SK-N-MC (cell line): Measurements from ENCODE around the gene BAG2.

Experiments used
- DNase-seq: peaks from one replicate; pipeline ENCODE4 v3.0.0-alpha.2; 2011; ENCODE audit warnings: low read depth, low spot score
- H3K27ac ChIP-seq: fragments of 200-600 bp; sonication (generic); 2 replicates; pipeline ENCODE4 v1.5.1; 2016; ENCODE audit warnings: mixed run types
- H3K36me3 ChIP-seq: fragments of 200-600 bp; sonication (generic); 2 replicates; pipeline ENCODE4 v1.6.1; 2017; ENCODE audit warnings: antibody characterized with exemption, low read length, mixed read lengths; ENCODE audit not compliant: insufficient read depth
- H3K4me3 ChIP-seq: fragments of 200-600 bp; sonication (generic); 2 replicates; pipeline ENCODE4 v1.5.1; 2016
- H3K9ac ChIP-seq: fragments of 200-600 bp; sonication (generic); 2 replicates; pipeline ENCODE4 v1.8.0; 2017; ENCODE audit warnings: mixed run types, mixed read lengths; ENCODE audit not compliant: insufficient read length
- H3K9me3 ChIP-seq: fragments of 200-600 bp; sonication (generic); 2 replicates; pipeline ENCODE4 v1.6.1; 2017; ENCODE audit warnings: low read depth, mild to moderate bottlenecking, antibody characterized with exemption, low read length, moderate library complexity, mixed read lengths
- EZH2 ChIP-seq: fragments of 200-600 bp; sonication (generic); IDR thresholded peaks from one replicate; pipeline ENCODE4 v1.6.1; 2017; ENCODE audit warnings: antibody characterized with exemption
- FOXP2 ChIP-seq: optimal IDR thresholded peaks from 2 replicates; pipeline ENCODE3; 2011; ENCODE audit warnings: mild to moderate bottlenecking, moderate library complexity; ENCODE audit not compliant: insufficient read depth; ENCODE audit errors: extremely low read length, control extremely low read depth
- POLR2AphosphoS5 ChIP-seq: IDR thresholded peaks from 2 replicates; pipeline ENCODE4 v1.6.1; 2012; ENCODE audit warnings: mild to moderate bottlenecking, low read depth, low read length, borderline replicate concordance

Gene BAG2

DNA sequence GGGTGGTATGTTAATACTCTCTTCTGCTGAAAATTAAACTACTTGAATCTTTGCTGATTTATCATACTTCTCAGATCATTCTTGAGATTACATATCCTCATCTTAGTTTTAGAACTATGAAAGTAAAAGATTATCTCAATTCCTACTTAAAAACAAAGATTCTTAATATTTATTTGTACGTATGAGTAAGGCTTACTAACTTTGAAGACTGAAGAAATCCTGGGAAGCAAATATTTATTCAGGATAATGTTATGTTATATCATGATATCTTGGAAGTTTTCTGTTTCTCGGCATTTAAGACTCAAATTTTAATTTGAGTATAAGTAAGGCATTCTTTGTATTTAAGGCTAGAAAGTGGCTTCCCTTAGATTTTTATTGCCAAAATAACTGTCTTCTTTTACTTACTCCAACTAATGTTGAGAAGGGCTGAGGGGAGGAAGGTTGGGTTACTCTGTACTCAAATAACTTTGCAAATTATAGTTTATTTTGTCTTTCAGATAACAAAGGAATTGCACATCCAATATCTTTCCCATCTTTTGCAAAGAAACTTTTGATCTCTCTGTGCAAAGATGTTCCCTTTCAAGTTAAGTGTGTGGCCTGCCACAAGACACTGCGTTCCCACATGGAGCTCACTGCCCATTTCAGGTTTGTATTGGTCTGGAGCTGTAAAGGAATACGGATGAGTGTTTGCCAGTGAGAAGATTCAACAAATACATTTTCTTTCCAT is 30.5 kb upstream of the BAG2 start:
- TF ChIP-seq FOXP2 (no peak), POLR2AphosphoS5 (no peak), EZH2 (no peak)
- Histone ChIP-seq H3K4me3 (no peak overlapping the region), H3K36me3 (peaks cover 56% of the 10 kb centered on the region), H3K9me3 (no peaks in the 10 kb centered on the region; the same call in 1 of the 2 replicates), H3K27ac (no peak overlapping the region), H3K9ac (no peak overlapping the region)
- no peak for DNase-seq

DNA sequence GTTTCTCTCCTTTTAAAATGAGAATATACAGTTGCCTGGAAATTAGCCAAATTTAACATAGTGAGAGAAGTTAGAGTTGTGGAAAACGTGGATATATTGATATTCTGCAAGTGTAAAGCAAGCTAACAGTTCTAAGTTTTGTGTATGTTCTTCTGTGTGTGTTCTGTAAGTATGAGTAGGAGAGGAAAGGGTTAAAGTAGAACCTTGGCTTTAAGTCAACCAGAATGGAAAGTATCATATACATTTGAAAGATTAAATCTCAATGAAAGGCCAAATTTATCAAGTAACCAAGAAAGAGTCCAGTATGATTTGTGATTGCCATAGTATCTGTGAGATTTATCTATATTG is 30.0 kb upstream of the BAG2 start:
- peaks cover 56% of the 10 kb centered on the region for H3K36me3 ChIP-seq
- H3K9ac ChIP-seq = no peak overlapping the region
- no peak overlapping the region for H3K27ac ChIP-seq
- TF ChIP-seq EZH2 = no peak
- no peak for DNase-seq
- H3K4me3 ChIP-seq = no peak overlapping the region
- H3K9me3 ChIP-seq = no peaks in the 10 kb centered on the region; the same call in 1 of the 2 replicates

DNA sequence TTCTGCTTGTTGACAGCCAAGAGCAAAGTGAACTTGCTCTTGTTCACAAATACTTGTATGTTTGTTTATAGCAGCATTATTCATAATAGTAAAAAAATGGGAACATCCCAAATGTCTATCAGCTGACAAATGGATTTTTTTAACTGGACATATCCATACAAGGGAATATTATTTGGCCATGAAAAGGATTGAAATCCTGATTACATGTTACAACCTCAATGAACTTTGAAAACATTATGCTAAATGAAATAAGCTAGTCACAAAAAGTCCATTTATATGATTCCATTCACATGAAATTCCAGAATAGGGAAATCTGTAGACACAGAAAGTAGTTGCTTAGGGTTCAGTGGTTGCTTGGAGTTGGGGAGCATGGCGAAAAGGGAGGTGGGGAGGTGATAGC is 28.4 kb upstream of the BAG2 start:
- no peaks in the 10 kb centered on the region; the same call in 1 of the 2 replicates for H3K9me3 ChIP-seq
- H3K36me3 ChIP-seq = peaks cover 62% of the 10 kb centered on the region
- no peak overlapping the region for H3K9ac ChIP-seq
- H3K4me3 ChIP-seq = no peak overlapping the region
- no peak overlapping the region for H3K27ac ChIP-seq
- TF ChIP-seq EZH2 (no peak), FOXP2 (no peak)
- no peak for DNase-seq

DNA sequence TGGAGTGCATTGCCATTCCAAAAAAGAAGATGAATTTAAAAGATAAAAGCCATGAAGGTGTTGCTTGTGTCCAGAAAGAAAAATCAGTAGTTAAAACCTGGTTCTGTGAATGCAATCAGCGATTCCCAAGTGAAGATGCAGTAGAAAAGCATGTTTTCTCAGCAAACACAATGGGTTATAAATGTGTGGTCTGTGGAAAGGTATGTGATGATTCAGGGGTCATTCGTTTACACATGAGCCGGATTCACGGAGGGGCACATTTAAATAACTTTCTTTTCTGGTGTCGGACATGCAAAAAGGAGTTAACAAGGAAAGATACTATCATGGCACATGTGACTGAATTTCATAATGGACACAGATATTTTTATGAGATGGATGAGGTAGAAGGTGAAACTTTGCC is 24.7 kb upstream of the BAG2 start:
- DNase-seq = no peak
- H3K9me3 ChIP-seq = no peaks in the 10 kb centered on the region; the same call in 1 of the 2 replicates
- H3K4me3 ChIP-seq = no peak overlapping the region
- H3K9ac ChIP-seq = no peak overlapping the region
- TF ChIP-seq EZH2 (no peak), POLR2AphosphoS5 (no peak), FOXP2 (no peak)
- H3K36me3 ChIP-seq = peaks cover 66% of the 10 kb centered on the region
- no peak overlapping the region for H3K27ac ChIP-seq

DNA sequence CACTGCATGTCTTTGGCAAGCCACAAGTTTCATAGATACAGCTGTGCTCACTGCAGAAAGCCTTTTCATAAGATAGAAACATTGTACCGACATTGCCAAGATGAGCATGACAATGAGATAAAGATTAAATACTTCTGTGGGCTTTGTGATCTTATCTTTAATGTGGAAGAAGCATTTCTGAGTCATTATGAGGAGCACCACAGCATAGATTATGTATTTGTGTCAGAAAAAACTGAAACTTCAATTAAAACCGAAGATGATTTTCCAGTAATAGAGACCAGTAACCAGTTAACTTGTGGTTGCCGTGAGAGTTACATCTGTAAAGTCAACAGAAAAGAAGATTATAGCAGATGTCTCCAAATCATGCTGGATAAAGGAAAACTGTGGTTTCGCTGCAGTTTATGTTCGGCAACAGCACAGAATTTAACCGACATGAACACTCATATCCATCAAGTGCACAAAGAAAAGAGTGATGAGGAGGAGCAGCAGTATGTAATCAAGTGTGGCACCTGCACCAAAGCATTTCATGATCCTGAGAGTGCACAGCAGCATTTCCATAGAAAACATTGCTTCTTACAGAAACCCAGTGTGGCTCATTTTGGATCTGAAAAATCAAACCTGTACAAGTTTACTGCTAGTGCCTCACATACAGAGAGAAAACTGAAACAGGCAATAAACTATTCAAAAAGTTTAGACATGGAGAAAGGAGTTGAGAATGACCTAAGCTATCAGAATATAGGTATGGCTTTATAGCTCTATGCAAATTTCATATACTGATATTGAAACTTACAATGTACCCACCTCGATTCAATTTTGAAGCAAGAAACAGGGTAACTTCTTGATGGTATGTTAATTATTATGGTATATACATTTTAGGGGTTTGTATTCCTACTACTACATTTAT is 23.9 kb upstream of the BAG2 start:
- Histone ChIP-seq H3K9ac (no peak overlapping the region), H3K9me3 (no peaks in the 10 kb centered on the region; the same call in 1 of the 2 replicates), H3K4me3 (no peak overlapping the region), H3K27ac (no peak overlapping the region), H3K36me3 (peaks cover 66% of the 10 kb centered on the region)
- TF ChIP-seq POLR2AphosphoS5 (no peak), FOXP2 (no peak), EZH2 (no peak)
- no peak for DNase-seq

DNA sequence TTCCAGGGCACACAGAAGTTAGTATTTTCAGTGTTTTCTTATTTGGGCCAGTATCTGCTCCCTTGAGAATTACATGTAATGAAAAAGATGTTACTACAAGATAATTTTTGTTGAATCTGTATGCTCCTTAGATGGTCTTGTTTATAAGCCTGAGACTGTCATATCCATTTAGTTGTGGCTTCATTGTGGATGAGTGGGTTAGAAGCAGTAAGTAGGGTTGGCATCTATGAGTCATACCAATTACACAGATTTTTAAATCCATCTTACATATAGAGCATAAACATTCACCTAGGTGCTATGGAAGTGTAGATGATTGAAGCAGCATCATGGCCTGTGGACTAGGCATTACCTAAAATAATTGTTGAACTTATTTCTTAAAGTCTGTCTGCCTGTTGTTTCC is 13.5 kb upstream of the BAG2 start:
- no peak overlapping the region for H3K4me3 ChIP-seq
- no peak for TF ChIP-seq POLR2AphosphoS5
- no peak for TF ChIP-seq EZH2
- TF ChIP-seq FOXP2 = no peak
- H3K27ac ChIP-seq = no peak overlapping the region
- H3K36me3 ChIP-seq = peaks cover 52% of the 10 kb centered on the region
- no peak for DNase-seq
- H3K9me3 ChIP-seq = no peaks in the 10 kb centered on the region
- H3K9ac ChIP-seq = no peak overlapping the region

DNA sequence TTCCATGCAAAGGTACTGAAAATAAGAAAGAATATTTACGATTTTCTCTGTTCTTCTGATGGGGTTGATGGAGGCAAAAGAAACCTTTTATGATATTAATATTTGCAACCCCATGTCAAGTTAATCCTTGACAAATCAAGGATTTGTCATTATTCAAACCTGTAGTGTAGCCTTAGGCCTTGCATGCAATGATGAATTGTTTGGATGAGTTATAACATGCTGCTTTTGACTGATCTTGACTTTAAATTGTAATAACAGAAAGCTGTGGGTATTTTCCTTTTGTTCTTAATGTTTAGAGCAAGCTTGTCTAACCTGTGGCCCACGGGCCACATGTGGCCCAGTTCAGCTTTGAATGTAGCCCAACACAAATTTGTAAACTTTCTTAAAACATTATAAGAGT is 13.0 kb upstream of the BAG2 start:
- Histone ChIP-seq H3K9ac (no peak overlapping the region), H3K36me3 (peaks cover 52% of the 10 kb centered on the region), H3K4me3 (no peak overlapping the region), H3K9me3 (no peaks in the 10 kb centered on the region), H3K27ac (no peak overlapping the region)
- no peak for DNase-seq
- TF ChIP-seq EZH2 = no peak
- no peak for TF ChIP-seq POLR2AphosphoS5
- no peak for TF ChIP-seq FOXP2

DNA sequence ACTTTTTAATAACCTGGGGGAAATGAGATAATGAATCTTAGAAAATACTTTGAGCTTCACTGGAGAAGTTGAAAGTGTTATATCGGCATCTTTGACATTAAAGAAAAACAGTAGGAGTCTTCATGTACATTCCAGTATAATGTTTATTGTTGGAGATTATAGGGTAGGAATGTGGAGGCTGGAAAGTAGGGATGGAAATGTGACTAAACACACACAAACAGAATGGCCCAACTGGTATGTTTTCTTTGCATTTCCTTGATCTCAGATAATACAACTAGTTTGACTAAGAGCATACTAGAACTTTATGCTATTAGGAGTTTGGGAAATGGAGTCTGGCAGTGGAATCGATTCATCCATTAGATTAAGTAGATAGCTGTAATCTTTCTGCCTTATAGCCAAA is 10.1 kb upstream of the BAG2 start:
- no peak for DNase-seq
- Histone ChIP-seq H3K9me3 (peaks cover 4% of the 10 kb centered on the region; the same call in 1 of the 2 replicates), H3K36me3 (peaks cover 69% of the 10 kb centered on the region), H3K9ac (no peak overlapping the region), H3K4me3 (no peak overlapping the region), H3K27ac (no peak overlapping the region)
- TF ChIP-seq POLR2AphosphoS5 (no peak), EZH2 (no peak), FOXP2 (no peak)
